Body of pancreas (tissue), 4 donors: ENCODE data around the gene SUSD3. TPM values are rescaled to one million over a fixed set of nuclear protein-coding genes. Genes with fewer than 3 reads are reported as not detected.

ENCODE experiments used
- ATAC-seq: fragments of 150-250 bp; one replicate; pipeline ENCODE4 v1.9.1; 2016
- DNase-seq, 4 donors: peaks; one replicate each; pipeline ENCODE4 v3.0.0-alpha.2; 2019
- H3K27ac ChIP-seq, 4 donors: fragments of 200-600 bp; sonication (generic); 1 replicate in 3 of 4; 2 replicates in 1 of 4; pipeline versions ENCODE4 v1.5.1 to v1.6.1; 2016 to 2019; ENCODE audit warnings: mild to moderate bottlenecking in 1 of 4, mixed read lengths in 1 of 4, moderate library complexity in 1 of 4
- H3K27me3 ChIP-seq, 2 donors: fragments of 200-600 bp; sonication (generic); one replicate each; pipeline ENCODE4 v1.6.0; 2016; ENCODE audit warnings: mild to moderate bottlenecking in 1 of 2
- H3K36me3 ChIP-seq, 2 donors: fragments of 200-600 bp; sonication (generic); replicated peaks in 1 of 2; 2 replicates each; pipeline ENCODE4 v1.5.1; 2016; ENCODE audit warnings: low read depth in 2 of 2; ENCODE audit not compliant: insufficient read depth in 1 of 2
- H3K4me1 ChIP-seq: fragments of 200-600 bp; sonication (generic); one replicate; pipeline ENCODE4 v1.6.0; 2016
- H3K4me3 ChIP-seq, 2 donors: fragments of 200-600 bp; sonication (generic); 1 replicate in 1 of 2; 2 replicates in 1 of 2; pipeline ENCODE4 v1.5.1; 2016 to 2019
- H3K9me3 ChIP-seq, 3 donors: fragments of 200-600 bp; sonication (generic); 1 replicate in 2 of 3; 2 replicates in 1 of 3; pipeline ENCODE4 v1.5.1; 2016
- POLR2A ChIP-seq, 3 donors: fragments of 450-650 bp; IDR thresholded peaks; one replicate each; pipeline ENCODE4 v1.6.1; 2016; ENCODE audit warnings: antibody characterized with exemption in 3 of 3, mild to moderate bottlenecking in 2 of 3
- WGBS, 2 donors: methylation state at CpG; one replicate each; pipeline ENCODE4 v1.1.5; 2017; 5-methylcytosine and 5-hydroxymethylcytosine counted together
- intact Hi-C: fragments of 100-400 bp; cut with DNase I; formaldehyde crosslinking; loops from one replicate; pipeline ENCODE4 v1.15.1; 2023
- total RNA-seq, 2 donors: library from RNA; depleted of rRNA; stranded (reverse); fragments of >200 nt; gene quantifications; one replicate each; pipeline ENCODE4 v1.1.0, GENCODE V29; 2016
- TF ChIP-seq, protein P1 (sequence below), 7 experiments: fragments of 450-650 bp in 4 of 7; fragments of 200-600 bp in 3 of 7; sonication (generic) in 3 of 7; IDR thresholded peaks; one replicate each; pipeline ENCODE4 v1.5.1; 2016 to 2019; ENCODE audit warnings: antibody characterized with exemption in 7 of 7

The SUSD3 gene
- total RNA-seq, 2 donors from 2014 or later: 3.6 TPM; not detected in 1

DNA sequence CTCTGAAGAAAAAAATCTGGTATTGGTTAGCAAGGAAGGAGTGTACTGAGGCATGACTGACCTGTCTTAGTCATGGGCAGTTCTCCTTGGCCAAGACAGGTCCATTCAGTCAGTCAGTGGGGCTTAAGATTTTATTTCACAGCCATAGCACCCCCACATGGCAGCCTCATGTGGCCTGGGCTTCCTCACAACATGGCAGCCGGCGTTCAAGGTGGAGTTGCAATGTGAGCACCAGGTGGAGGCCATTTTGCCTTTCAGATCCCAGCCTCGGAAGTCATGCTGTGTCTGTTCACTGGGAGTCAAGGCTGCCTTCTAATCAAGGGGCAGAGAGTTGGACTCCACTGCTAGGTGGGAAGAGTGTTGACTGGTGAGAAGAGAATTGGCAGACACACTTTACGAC, 27.2 kb downstream of the SUSD3 start:
- ATAC-seq (no peak), DNase-seq (peak in 1 of 4 donors; percentile 2)
- TF ChIP-seq POLR2A (IDR thresholded peaks at IDR 0.05): no peak
- TF ChIP-seq, protein P1, sequence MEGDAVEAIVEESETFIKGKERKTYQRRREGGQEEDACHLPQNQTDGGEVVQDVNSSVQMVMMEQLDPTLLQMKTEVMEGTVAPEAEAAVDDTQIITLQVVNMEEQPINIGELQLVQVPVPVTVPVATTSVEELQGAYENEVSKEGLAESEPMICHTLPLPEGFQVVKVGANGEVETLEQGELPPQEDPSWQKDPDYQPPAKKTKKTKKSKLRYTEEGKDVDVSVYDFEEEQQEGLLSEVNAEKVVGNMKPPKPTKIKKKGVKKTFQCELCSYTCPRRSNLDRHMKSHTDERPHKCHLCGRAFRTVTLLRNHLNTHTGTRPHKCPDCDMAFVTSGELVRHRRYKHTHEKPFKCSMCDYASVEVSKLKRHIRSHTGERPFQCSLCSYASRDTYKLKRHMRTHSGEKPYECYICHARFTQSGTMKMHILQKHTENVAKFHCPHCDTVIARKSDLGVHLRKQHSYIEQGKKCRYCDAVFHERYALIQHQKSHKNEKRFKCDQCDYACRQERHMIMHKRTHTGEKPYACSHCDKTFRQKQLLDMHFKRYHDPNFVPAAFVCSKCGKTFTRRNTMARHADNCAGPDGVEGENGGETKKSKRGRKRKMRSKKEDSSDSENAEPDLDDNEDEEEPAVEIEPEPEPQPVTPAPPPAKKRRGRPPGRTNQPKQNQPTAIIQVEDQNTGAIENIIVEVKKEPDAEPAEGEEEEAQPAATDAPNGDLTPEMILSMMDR (IDR thresholded peaks at IDR 0.05): no peak
- intact Hi-C loops: no loop called here
- no peak overlapping the region for H3K4me3 ChIP-seq
- WGBS, 2 donors: 89 to 91% methylated on average over 4 of the region's 4 CpGs
- H3K4me1 ChIP-seq: no peaks in the 10 kb centered on the region
- H3K27me3 ChIP-seq: no peaks in the 10 kb centered on the region
- H3K27ac ChIP-seq: no peak overlapping the region
- no peaks in the 10 kb centered on the region for H3K36me3 ChIP-seq
- H3K9me3 ChIP-seq: no peaks in the 10 kb centered on the region

DNA sequence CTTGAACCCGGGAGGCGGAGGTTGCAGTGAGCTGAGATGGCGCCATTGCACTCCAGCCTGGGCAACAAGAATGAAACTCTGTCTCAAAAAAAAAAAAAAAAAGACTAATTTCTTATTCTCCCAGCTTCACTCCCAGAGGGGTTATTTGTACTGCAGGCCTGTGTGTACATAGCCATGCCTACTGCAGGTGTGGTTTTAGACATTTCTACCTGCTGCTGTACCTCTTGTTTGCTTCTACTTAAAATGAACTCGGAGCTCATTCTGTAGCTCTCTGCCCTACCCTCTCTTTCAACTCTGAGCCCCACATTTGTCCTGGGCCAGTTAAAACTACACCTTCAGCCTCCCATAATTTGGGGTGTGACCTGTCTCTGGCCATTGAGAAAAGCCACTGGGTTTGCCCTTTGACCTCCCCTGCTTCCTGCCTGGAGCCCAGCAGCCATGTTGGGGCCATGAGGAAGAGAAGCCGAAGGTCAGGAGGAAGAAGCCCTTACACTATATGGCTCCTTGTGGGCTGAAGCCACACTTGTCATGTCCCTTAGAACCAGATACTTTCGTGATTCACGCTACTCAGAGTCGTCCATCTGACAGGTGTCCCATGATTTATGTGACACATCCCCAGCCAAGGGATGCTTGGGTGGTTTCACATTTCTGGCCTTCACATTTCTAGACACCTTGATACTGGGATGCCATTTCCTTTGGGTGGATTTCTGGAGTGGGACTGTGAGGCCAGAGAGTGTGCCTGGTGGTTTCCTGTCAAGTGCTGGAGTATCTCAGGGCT, 28.1 kb downstream of the SUSD3 start:
- no peak overlapping the region for H3K4me3 ChIP-seq
- no peak overlapping the region for H3K27ac ChIP-seq
- intact Hi-C loops: no loop called here
- TF ChIP-seq, protein P1 (IDR thresholded peaks at IDR 0.05): no peak
- no peak for TF ChIP-seq POLR2A (IDR thresholded peaks at IDR 0.05)
- ATAC-seq (no peak), DNase-seq (peak in 1 of 4 donors; percentile 3)
- H3K9me3 ChIP-seq: no peaks in the 10 kb centered on the region
- H3K4me1 ChIP-seq: no peaks in the 10 kb centered on the region
- H3K27me3 ChIP-seq: no peaks in the 10 kb centered on the region
- H3K36me3 ChIP-seq: no peaks in the 10 kb centered on the region
- WGBS, 2 donors: 78 to 89% methylated on average over 8 of the region's 8 CpGs

DNA sequence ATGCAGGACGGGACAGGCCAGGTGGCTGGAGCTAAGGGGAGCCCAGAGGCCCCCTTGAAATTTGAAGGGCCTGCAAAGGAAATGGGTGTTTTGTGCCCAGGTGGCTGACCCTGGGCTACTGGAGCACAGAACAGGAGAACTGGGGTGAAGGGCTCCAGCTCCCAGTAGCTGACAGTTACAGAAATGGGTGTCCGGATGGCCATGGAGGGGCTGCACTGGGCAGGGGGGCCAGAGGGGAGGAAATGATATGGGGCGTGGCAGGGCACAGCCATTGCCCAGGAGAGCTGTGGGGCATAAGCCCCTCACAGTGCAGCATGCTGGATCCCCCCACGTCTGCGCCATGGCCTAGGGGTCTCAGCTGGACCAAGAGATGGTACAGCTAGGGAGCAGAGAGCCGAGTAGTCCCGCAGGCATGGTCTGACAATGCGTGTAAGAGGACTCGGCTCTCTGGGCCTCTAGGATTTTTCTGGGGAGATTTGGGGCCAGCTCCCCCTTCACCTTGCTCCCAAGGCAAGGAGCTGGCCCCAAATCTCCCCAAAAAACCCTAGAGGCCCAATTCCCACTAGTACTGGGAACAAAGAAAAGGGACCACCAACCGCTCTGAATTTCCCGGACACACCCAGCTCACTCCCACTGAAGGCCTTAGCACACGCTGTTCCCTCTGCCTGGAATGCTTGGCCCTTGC, 29.6 kb downstream of the SUSD3 start:
- intact Hi-C loops: no loop called here
- ATAC-seq (no peak), DNase-seq (peak in 1 of 4 donors; percentile 8)
- no peak overlapping the region for H3K27ac ChIP-seq
- no peak for TF ChIP-seq POLR2A (IDR thresholded peaks at IDR 0.05)
- TF ChIP-seq, protein P1 (IDR thresholded peaks at IDR 0.05): no peak
- WGBS, 2 donors: 94 to 98% methylated on average over 11 to 12 of the region's 12 CpGs
- H3K27me3 ChIP-seq: no peaks in the 10 kb centered on the region
- no peaks in the 10 kb centered on the region for H3K36me3 ChIP-seq
- H3K9me3 ChIP-seq: no peaks in the 10 kb centered on the region
- H3K4me3 ChIP-seq: no peak overlapping the region
- H3K4me1 ChIP-seq: no peaks in the 10 kb centered on the region

DNA sequence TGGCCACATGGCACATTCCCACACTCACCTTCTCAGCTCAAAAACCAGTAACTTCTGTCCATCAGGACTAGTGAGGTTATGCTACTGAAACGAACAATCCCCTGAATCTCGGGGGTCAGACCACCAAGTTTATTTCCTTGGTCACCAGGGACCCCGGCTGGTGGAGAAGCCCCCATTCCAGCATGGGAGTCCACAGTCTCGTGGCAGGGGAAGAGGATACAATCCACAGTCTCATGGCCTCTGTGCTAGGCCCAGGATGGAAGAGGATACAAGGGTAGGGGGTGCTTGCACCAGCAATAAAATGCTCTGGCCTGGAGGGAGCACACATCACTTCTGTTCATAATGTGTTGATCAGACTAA, 30.1 kb downstream of the SUSD3 start:
- no peaks in the 10 kb centered on the region for H3K27me3 ChIP-seq
- DNase-seq (no peak), ATAC-seq (no peak)
- H3K27ac ChIP-seq: no peak overlapping the region
- intact Hi-C loops: no loop called here
- TF ChIP-seq POLR2A (IDR thresholded peaks at IDR 0.05): no peak
- TF ChIP-seq, protein P1 (IDR thresholded peaks at IDR 0.05): no peak
- H3K4me1 ChIP-seq: no peaks in the 10 kb centered on the region
- no peaks in the 10 kb centered on the region for H3K36me3 ChIP-seq
- 82 to 88% methylated on average over 3 to 4 of the region's 4 CpGs for WGBS, 2 donors
- no peak overlapping the region for H3K4me3 ChIP-seq
- H3K9me3 ChIP-seq: no peaks in the 10 kb centered on the region
